NCI-H2171 treated with DMSO at 0.1 percent for 48 hours (cell line): ENCODE measurements around the gene EOLA1.
"Not testable (repeated sequence)": the region's sequence is repeated elsewhere in the genome, so short reads cannot be mapped to it uniquely, and the experiment has no call there.

Source experiments
- DNase-seq: peaks from one replicate; lab custom pipeline; 2025; lab: John Stamatoyannopoulos, UW

Gene EOLA1

GRCh38 chrX:149545545-149546543 lies 5.0 kb downstream of the EOLA1 start:
- DNase-seq, result not testable (repeated sequence)

- DNase-seq, result not testable (repeated sequence)
Observed at GRCh38 chrX:149546962-149547361, 6.2 kb downstream of the EOLA1 start.

- DNase-seq, result not testable (repeated sequence)
Observed at GRCh38 chrX:149547782-149548181, 7.0 kb downstream of the EOLA1 start.

GRCh38 chrX:149549701-149550100 lies 8.9 kb downstream of the EOLA1 start, which contains the start of gene HSFX3:
Gene HSFX3 (minus strand): TSS chrX:149549924. CDS start chrX:149549852, 72 bp downstream.
- DNase-seq, result not testable (repeated sequence)

GRCh38 chrX:149550454-149550853 lies 9.6 kb downstream of the EOLA1 start:
- DNase-seq, result not testable (repeated sequence)

GRCh38 chrX:149551245-149551938 lies 10.6 kb downstream of the EOLA1 start:
- DNase-seq, result not testable (repeated sequence)

GRCh38 chrX:149551939-149552248 lies 11.1 kb downstream of the EOLA1 start:
- not testable (repeated sequence) for DNase-seq

GRCh38 chrX:149555251-149555650 lies 14.4 kb downstream of the EOLA1 start:
- not testable (repeated sequence) for DNase-seq

GRCh38 chrX:149563359-149563758 lies 22.5 kb downstream of the EOLA1 start:
- DNase-seq, result no peak

GRCh38 chrX:149567621-149568417 lies 27.0 kb downstream of the EOLA1 start:
- peak; percentile 1 for DNase-seq

- DNase-seq, result no peak
Observed at GRCh38 chrX:149568701-149569296, 28.0 kb downstream of the EOLA1 start.

- no peak for DNase-seq
Observed at GRCh38 chrX:149569770-149570169, 29.0 kb downstream of the EOLA1 start.

GRCh38 chrX:149570668-149571067 lies 29.9 kb downstream of the EOLA1 start:
- no peak for DNase-seq

- no peak for DNase-seq
Observed at GRCh38 chrX:149571770-149572169, 31.0 kb downstream of the EOLA1 start.

GRCh38 chrX:149572743-149573142 lies 31.9 kb downstream of the EOLA1 start:
- no peak for DNase-seq

- not testable (repeated sequence) for DNase-seq
Observed at GRCh38 chrX:149573456-149573855, 32.6 kb downstream of the EOLA1 start.

- DNase-seq, result not testable (repeated sequence)
Observed at GRCh38 chrX:149585631-149586030, 44.8 kb downstream of the EOLA1 start.

- DNase-seq, result not testable (repeated sequence)
Observed at GRCh38 chrX:149587359-149587758, 46.5 kb downstream of the EOLA1 start, which contains the start of gene MAGEA9B. Gene MAGEA9B (minus strand): TSS chrX:149587459. CDS start chrX:149583179, 4,280 bp downstream.

- not testable (repeated sequence) for DNase-seq
Observed at GRCh38 chrX:149590993-149591392, 50.2 kb downstream of the EOLA1 start.

GRCh38 chrX:149595214-149595613 lies 54.4 kb downstream of the EOLA1 start, which contains the start of gene HSFX2:
Gene HSFX2 (minus strand): TSS chrX:149595314. CDS start chrX:149594700, 614 bp downstream.
- DNase-seq, result not testable (repeated sequence)

- not testable (repeated sequence) for DNase-seq
Observed at GRCh38 chrX:149595943-149596342, 55.1 kb downstream of the EOLA1 start.
